DND-41 (cell line): Measurements from ENCODE around the gene NKX2-3.

Experiments
- ATAC-seq: fragments of 200-7000 bp; cut with Tn5 transposase; 3 replicates; pipeline ENCODE4 v1.9.1; 2021; ENCODE audit warnings: low read depth; ENCODE audit not compliant: insufficient read depth
- DNase-seq: peaks from one replicate; pipeline ENCODE4 v3.0.0-alpha.2; 2020
- H2AFZ ChIP-seq: 2 replicates; pipeline ENCODE4 v1.6.0; 2012; ENCODE audit warnings: low read depth, low read length
- H3K27ac ChIP-seq: 2 replicates; pipeline ENCODE4 v1.5.1; 2012; ENCODE audit warnings: low read length, inconsistent platforms
- H3K27me3 ChIP-seq: fragments of 200-600 bp; sonication (generic); 2 replicates; pipeline ENCODE4 v1.6.0; 2012; ENCODE audit warnings: low read length, mild to moderate bottlenecking, inconsistent platforms; ENCODE audit not compliant: insufficient read depth, poor library complexity
- H3K36me3 ChIP-seq: 2 replicates; pipeline ENCODE4 v1.5.1; 2012; ENCODE audit warnings: low read length, inconsistent platforms; ENCODE audit not compliant: insufficient read depth
- H3K4me1 ChIP-seq: 2 replicates; pipeline ENCODE4 v1.5.1; 2012; ENCODE audit warnings: mild to moderate bottlenecking, low read length; ENCODE audit not compliant: insufficient read depth
- H3K4me2 ChIP-seq: 2 replicates; pipeline ENCODE4 v1.6.0; 2012; ENCODE audit warnings: mild to moderate bottlenecking, moderate library complexity, low read length, inconsistent platforms; ENCODE audit not compliant: insufficient read depth
- H3K4me3 ChIP-seq, 2 experiments: fragments of 200-600 bp in 1 of 2; shearing (Covaris generic) in 1 of 2; 2 replicates each; pipeline ENCODE4 v1.5.1; 2012 to 2016; ENCODE audit warnings: inconsistent platforms in 2 of 2, low read length in 2 of 2, mild to moderate bottlenecking in 2 of 2, low read depth in 1 of 2, moderate library complexity in 1 of 2
- H3K79me2 ChIP-seq: 2 replicates; pipeline ENCODE4 v1.6.0; 2012; ENCODE audit warnings: low read length, inconsistent platforms; ENCODE audit not compliant: insufficient read depth
- H3K9ac ChIP-seq: 2 replicates; pipeline ENCODE4 v1.6.0; 2012; ENCODE audit warnings: low read depth, mild to moderate bottlenecking, inconsistent platforms, low read length, moderate library complexity
- H3K9me3 ChIP-seq: 2 replicates; pipeline ENCODE4 v1.5.1; 2012; ENCODE audit warnings: low read length, moderate library complexity, mild to moderate bottlenecking, inconsistent platforms; ENCODE audit not compliant: insufficient read depth, severe bottlenecking
- H4K20me1 ChIP-seq: 2 replicates; pipeline ENCODE4 v1.6.0; 2012; ENCODE audit warnings: low read length; ENCODE audit not compliant: insufficient read depth
- EZH2 ChIP-seq: IDR thresholded peaks from 3 replicates; pipeline ENCODE4 v1.6.1; 2012; ENCODE audit warnings: borderline replicate concordance, low read depth, mild to moderate bottlenecking, moderate library complexity, low read length, inconsistent platforms; ENCODE audit not compliant: severe bottlenecking
- TF ChIP-seq, protein P1 (sequence below): IDR thresholded peaks from 2 replicates; pipeline ENCODE4 v1.5.1; 2012; ENCODE audit warnings: borderline replicate concordance, low read length, moderate library complexity, mild to moderate bottlenecking; ENCODE audit not compliant: poor library complexity, severe bottlenecking; ENCODE audit errors: extremely low read depth

NKX2-3 gene

DNA sequence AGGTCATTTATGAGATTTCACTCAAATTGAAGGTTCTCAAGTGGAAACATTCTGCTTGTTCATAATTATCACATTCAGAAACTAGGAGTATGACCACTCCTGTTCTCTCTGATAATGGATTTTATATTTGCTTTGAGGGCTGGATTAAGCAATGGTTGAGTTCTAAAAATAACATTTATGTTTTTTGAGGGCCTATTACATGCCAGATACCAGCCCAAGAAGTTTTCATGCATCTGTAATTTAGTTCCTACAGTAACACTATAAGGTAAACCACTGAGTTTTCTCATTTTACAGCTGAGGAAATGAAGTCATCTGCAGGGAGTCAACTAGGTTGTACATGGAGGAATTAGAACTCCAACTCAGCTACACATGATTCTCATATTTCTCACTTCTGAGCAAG, 25.5 kb upstream of the NKX2-3 start:
- Histone ChIP-seq H3K4me3 (no peak overlapping the region), H3K9ac (no peak overlapping the region), H3K36me3 (no peaks in the 10 kb centered on the region), H4K20me1 (no peaks in the 10 kb centered on the region), H2AFZ (no peak overlapping the region), H3K27me3 (peaks cover 4% of the 10 kb centered on the region), H3K79me2 (no peaks in the 10 kb centered on the region), H3K4me2 (no peak overlapping the region), H3K9me3 (no peaks in the 10 kb centered on the region), H3K27ac (no peak overlapping the region), H3K4me1 (no peaks in the 10 kb centered on the region)
- ATAC-seq (no peak), DNase-seq (no peak)
- TF ChIP-seq, protein P1, sequence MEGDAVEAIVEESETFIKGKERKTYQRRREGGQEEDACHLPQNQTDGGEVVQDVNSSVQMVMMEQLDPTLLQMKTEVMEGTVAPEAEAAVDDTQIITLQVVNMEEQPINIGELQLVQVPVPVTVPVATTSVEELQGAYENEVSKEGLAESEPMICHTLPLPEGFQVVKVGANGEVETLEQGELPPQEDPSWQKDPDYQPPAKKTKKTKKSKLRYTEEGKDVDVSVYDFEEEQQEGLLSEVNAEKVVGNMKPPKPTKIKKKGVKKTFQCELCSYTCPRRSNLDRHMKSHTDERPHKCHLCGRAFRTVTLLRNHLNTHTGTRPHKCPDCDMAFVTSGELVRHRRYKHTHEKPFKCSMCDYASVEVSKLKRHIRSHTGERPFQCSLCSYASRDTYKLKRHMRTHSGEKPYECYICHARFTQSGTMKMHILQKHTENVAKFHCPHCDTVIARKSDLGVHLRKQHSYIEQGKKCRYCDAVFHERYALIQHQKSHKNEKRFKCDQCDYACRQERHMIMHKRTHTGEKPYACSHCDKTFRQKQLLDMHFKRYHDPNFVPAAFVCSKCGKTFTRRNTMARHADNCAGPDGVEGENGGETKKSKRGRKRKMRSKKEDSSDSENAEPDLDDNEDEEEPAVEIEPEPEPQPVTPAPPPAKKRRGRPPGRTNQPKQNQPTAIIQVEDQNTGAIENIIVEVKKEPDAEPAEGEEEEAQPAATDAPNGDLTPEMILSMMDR, result no peak
- no peak for TF ChIP-seq EZH2

DNA sequence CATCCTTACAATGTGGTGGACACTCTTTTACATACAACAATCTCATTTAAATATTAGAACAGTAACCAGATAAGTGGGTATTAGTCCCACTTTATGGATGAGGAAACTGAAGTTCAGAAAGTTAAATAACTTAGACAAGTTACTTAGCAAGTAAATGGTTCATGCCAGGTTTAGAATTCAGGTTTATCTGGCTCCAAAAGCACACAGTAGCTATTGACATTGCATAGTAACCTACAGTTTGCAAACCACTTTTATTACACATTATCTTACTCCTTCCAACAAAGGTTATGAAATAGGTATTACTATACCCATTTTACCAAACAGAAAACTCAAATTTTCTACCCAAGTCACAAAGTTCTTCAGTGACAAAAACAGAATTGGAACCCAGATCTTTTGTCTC, 19.7 kb upstream of the NKX2-3 start:
- DNase-seq (no peak), ATAC-seq (no peak)
- Histone ChIP-seq H3K36me3 (no peaks in the 10 kb centered on the region), H2AFZ (no peak overlapping the region), H3K4me3 (no peak overlapping the region), H3K4me1 (no peaks in the 10 kb centered on the region), H3K9ac (no peak overlapping the region), H3K27me3 (no peaks in the 10 kb centered on the region), H3K4me2 (no peak overlapping the region), H3K9me3 (no peaks in the 10 kb centered on the region), H3K79me2 (no peaks in the 10 kb centered on the region), H4K20me1 (no peaks in the 10 kb centered on the region), H3K27ac (no peak overlapping the region)
- TF ChIP-seq, protein P1, result no peak
- no peak for TF ChIP-seq EZH2

DNA sequence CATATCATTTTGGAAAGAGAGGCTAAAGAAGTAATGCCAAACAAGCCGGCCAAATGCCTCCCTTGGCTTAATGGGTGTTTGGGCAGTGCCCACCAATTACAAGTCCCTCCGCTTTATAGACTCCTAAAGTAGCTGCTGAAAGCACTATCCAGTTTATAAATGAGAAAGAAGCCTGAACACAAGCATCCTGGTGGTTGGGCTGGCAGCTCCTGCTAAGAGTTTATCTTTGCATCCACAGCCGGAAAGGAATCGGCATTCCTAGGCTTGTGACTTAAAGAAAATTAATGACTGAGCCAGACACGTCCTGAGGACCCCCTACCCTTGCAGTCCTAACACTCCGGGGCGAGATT, 13.1 kb upstream of the NKX2-3 start:
- H3K4me2 ChIP-seq, result no peak overlapping the region
- H2AFZ ChIP-seq, result no peak overlapping the region
- no peak overlapping the region for H3K9ac ChIP-seq
- no peaks in the 10 kb centered on the region for H3K79me2 ChIP-seq
- ATAC-seq (no peak), DNase-seq (no peak)
- no peaks in the 10 kb centered on the region for H3K9me3 ChIP-seq
- H3K27me3 ChIP-seq, result no peaks in the 10 kb centered on the region
- H3K36me3 ChIP-seq, result no peaks in the 10 kb centered on the region
- no peaks in the 10 kb centered on the region for H3K4me1 ChIP-seq
- no peak overlapping the region for H3K27ac ChIP-seq
- H4K20me1 ChIP-seq, result no peaks in the 10 kb centered on the region
- TF ChIP-seq EZH2, result no peak
- TF ChIP-seq, protein P1, result no peak
- H3K4me3 ChIP-seq, result no peak overlapping the region
